ENCODE results near the gene GIPC1.

GIPC1 gene

DNA sequence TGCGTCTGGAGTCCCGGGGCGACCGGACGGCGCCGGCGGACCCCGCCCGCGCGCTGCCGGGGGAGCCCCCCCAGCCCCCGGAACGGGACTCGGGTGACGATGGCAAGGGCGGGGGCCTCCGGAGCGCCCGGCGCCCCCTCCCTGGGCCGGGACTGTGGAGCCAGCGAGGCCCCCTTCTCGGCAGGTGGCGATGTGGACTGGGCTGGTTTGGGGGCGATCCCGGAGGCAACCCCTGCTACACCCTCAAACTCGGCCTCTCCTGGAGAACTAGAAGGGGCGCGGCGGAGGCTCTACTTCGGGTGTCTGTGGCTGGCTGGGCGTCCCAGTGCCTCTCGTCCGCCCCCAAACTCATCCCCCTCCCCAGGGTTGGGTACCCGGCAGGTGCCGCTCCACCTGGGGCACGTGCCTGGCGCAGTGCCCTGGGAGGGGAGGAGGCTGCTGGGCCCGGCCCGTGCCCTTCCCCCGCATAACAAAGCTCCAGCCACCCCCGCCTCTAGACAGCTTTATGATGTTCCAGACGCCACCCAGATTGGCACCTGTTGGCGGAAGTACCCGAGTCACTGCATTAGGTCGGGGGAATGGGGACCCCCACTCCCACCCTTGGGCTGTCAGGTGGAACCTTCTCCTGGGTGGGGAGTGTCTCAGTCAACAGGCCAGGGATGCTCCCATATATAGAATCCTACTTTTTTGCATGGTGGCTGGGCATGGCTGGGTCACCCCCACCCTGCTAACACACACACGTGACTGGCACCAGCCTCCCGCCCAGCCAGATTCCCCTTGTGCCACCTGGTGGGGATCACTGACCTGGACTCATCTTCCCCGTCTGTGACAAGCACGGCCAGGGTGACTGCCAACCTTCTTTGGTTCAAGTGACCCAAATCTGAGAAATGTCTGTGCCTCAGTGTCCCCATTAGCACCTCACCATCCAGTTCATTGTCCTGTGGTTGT, 62.1 kb downstream of the GIPC1 start:
- H2BK5ac ChIP-seq (ENCODE audit: low read depth, low read length, poor library complexity, severe bottlenecking) = no peak overlapping the region
- WGBS = 17% methylated on average over 46 of the region's 52 CpGs
- peak overlapping the region; percentile 90 for H4K8ac ChIP-seq (ENCODE audit: low read length)
- DNase-seq = no peak
- H3K27ac ChIP-seq (ENCODE audit: low read length, poor library complexity, severe bottlenecking) = no peak overlapping the region
- H3K4ac ChIP-seq (ENCODE audit: low read depth in 1 of 2, low read length in 2 of 2) = peak overlapping the region; percentile 20 to 88
- H3K4me1 ChIP-seq (ENCODE audit: control insufficient read depth, insufficient read depth, low read depth, low read length) = peaks cover 28% of the 10 kb centered on the region
- H3K18ac ChIP-seq (ENCODE audit: low read depth in 1 of 2, low read length in 2 of 2) = peak overlapping the region; percentile 75 to 91
- peaks cover 3% of the 10 kb centered on the region in 2 experiments for H3K27me3 ChIP-seq (ENCODE audit: control insufficient read depth in 1 of 2, insufficient read depth in 1 of 2, low read length in 2 of 2)
- H3K9ac ChIP-seq (ENCODE audit: low read length) = peak overlapping the region; percentile 86
- peak overlapping the region; percentile 85 for H2BK15ac ChIP-seq (ENCODE audit: low read depth, poor library complexity, severe bottlenecking)
- H2BK12ac ChIP-seq (ENCODE audit: low read length in 2 of 2) = peak overlapping the region in 1 of 2 experiments; percentile 88
- peak overlapping the region in 1 of 2 experiments; percentile 70 for H3K23ac ChIP-seq (ENCODE audit: low read length in 2 of 2)
- H2BK120ac ChIP-seq (ENCODE audit: low read depth, low read length) = peak overlapping the region; percentile 59
- peaks cover 16% of the 10 kb centered on the region for H3K79me1 ChIP-seq (replicated peaks; ENCODE audit: low read length, poor library complexity, severe bottlenecking)
- H4K91ac ChIP-seq (ENCODE audit: low read length) = peak overlapping the region; percentile 57
- H3K4me3 ChIP-seq (ENCODE audit: insufficient read depth in 1 of 2, low read depth in 1 of 2, low read length in 2 of 2) = peak overlapping the region; percentile 88 to 89
- H2AK5ac ChIP-seq (ENCODE audit: low read length, severe bottlenecking) = no peak overlapping the region
- peak overlapping the region; percentile 43 for H2AFZ ChIP-seq (ENCODE audit: low read depth, low read length)
- H3K14ac ChIP-seq (ENCODE audit: low read length in 2 of 2) = peak overlapping the region; percentile 27 to 89
- peaks cover under 1 to 10% of the 10 kb centered on the region in 2 experiments for H3K36me3 ChIP-seq (ENCODE audit: control insufficient read depth in 1 of 2, insufficient read depth in 2 of 2, low read depth in 1 of 2, low read length in 2 of 2)
- H3K9me3 ChIP-seq (ENCODE audit: control insufficient read depth, low read length) = no peaks in the 10 kb centered on the region
- peak overlapping the region; percentile 91 for H3K4me2 ChIP-seq (ENCODE audit: low read length, poor library complexity, severe bottlenecking)

- Histone ChIP-seq H3K9ac (ENCODE audit: low read length) (peak within 1 kb of the TSS; percentile 86), H3K4ac (ENCODE audit: low read depth in 1 of 2, low read length in 2 of 2) (peak within 1 kb of the TSS; percentile 20 to 88), H3K14ac (ENCODE audit: low read length in 2 of 2) (peak within 1 kb of the TSS; percentile 27 to 89), H2BK15ac (ENCODE audit: low read depth, poor library complexity, severe bottlenecking) (peak within 1 kb of the TSS; percentile 85), H3K23ac (ENCODE audit: low read length in 2 of 2) (peak within 1 kb of the TSS in 1 of 2 experiments; percentile 70), H3K27me3 (ENCODE audit: control insufficient read depth in 1 of 2, insufficient read depth in 1 of 2, low read length in 2 of 2) (peaks cover 3 to 4% of the 10 kb centered on the region in 2 experiments), H2BK12ac (ENCODE audit: low read length in 2 of 2) (peak within 1 kb of the TSS in 1 of 2 experiments; percentile 88), H3K4me3 (ENCODE audit: insufficient read depth in 1 of 2, low read depth in 1 of 2, low read length in 2 of 2) (peak within 1 kb of the TSS; percentile 88 to 89), H3K18ac (ENCODE audit: low read depth in 1 of 2, low read length in 2 of 2) (peak within 1 kb of the TSS; percentile 75 to 91), H3K9me3 (ENCODE audit: control insufficient read depth, low read length) (no peaks in the 10 kb centered on the region), H3K79me1 (replicated peaks; ENCODE audit: low read length, poor library complexity, severe bottlenecking) (peaks cover 14% of the 10 kb centered on the region), H3K4me1 (ENCODE audit: control insufficient read depth, insufficient read depth, low read depth, low read length) (peaks cover 28% of the 10 kb centered on the region), H2AFZ (ENCODE audit: low read depth, low read length) (peak within 1 kb of the TSS; percentile 43), H2AK5ac (ENCODE audit: low read length, severe bottlenecking) (no peak within 1 kb of the TSS), H3K4me2 (ENCODE audit: low read length, poor library complexity, severe bottlenecking) (peak within 1 kb of the TSS; percentile 91), H3K36me3 (ENCODE audit: control insufficient read depth in 1 of 2, insufficient read depth in 2 of 2, low read depth in 1 of 2, low read length in 2 of 2) (peaks cover 0 to 10% of the 10 kb centered on the region in 2 experiments), H2BK120ac (ENCODE audit: low read depth, low read length) (peak within 1 kb of the TSS; percentile 59), H4K8ac (ENCODE audit: low read length) (peak within 1 kb of the TSS; percentile 92), H4K91ac (ENCODE audit: low read length) (peak within 1 kb of the TSS; percentile 57), H3K27ac (ENCODE audit: low read length, poor library complexity, severe bottlenecking) (no peak within 1 kb of the TSS), H2BK5ac (ENCODE audit: low read depth, low read length, poor library complexity, severe bottlenecking) (no peak within 1 kb of the TSS)
- WGBS = 30% methylated on average over 9 of the region's 85 CpGs
- no peak for DNase-seq
Measured at GRCh38 chr19:14432791-14433553, 63.0 kb downstream of the GIPC1 start, which contains the start of gene PKN1. Gene PKN1 (plus strand): TSS chr19:14433306. CDS start chr19:14433522, 216 bp downstream.

DNA sequence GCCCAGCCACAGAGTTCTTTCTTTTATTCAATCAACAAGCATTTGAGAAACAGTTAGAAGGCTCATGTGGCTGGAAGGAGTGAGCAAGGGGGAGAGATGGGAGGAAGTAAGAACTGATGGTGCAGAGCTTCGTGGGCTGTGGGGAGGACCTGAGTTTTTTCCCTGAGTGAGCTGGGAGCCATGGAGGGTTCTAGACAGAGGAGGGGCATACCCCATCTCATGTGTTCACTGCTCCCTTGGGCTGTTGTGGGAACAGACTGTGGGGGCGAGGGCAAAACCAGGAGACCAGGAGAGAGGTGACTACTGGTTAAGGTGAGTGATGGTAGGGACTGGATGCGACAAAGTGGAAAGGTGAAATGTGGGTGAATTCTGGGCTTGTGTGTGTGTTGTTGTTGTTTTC, 65.2 kb downstream of the GIPC1 start:
- Histone ChIP-seq H3K4me2 (ENCODE audit: low read length, poor library complexity, severe bottlenecking) (no peak overlapping the region), H3K9me3 (ENCODE audit: control insufficient read depth, low read length) (no peaks in the 10 kb centered on the region), H3K4ac (ENCODE audit: low read depth in 1 of 2, low read length in 2 of 2) (no peak overlapping the region), H2AK5ac (ENCODE audit: low read length, severe bottlenecking) (no peak overlapping the region), H2BK15ac (ENCODE audit: low read depth, poor library complexity, severe bottlenecking) (no peak overlapping the region), H3K36me3 (ENCODE audit: control insufficient read depth in 1 of 2, insufficient read depth in 2 of 2, low read depth in 1 of 2, low read length in 2 of 2) (no peaks in the 10 kb centered on the region), H3K14ac (ENCODE audit: low read length in 2 of 2) (no peak overlapping the region), H2BK12ac (ENCODE audit: low read length in 2 of 2) (no peak overlapping the region), H3K27ac (ENCODE audit: low read length, poor library complexity, severe bottlenecking) (no peak overlapping the region), H3K27me3 (ENCODE audit: control insufficient read depth in 1 of 2, insufficient read depth in 1 of 2, low read length in 2 of 2) (peaks cover 3 to 4% of the 10 kb centered on the region in 2 experiments), H2BK5ac (ENCODE audit: low read depth, low read length, poor library complexity, severe bottlenecking) (no peak overlapping the region), H4K8ac (ENCODE audit: low read length) (no peak overlapping the region), H3K4me3 (ENCODE audit: insufficient read depth in 1 of 2, low read depth in 1 of 2, low read length in 2 of 2) (no peak overlapping the region), H3K9ac (ENCODE audit: low read length) (no peak overlapping the region), H2AFZ (ENCODE audit: low read depth, low read length) (no peak overlapping the region), H2BK120ac (ENCODE audit: low read depth, low read length) (no peak overlapping the region), H3K18ac (ENCODE audit: low read depth in 1 of 2, low read length in 2 of 2) (no peak overlapping the region), H3K79me1 (replicated peaks; ENCODE audit: low read length, poor library complexity, severe bottlenecking) (peaks cover 7% of the 10 kb centered on the region), H4K91ac (ENCODE audit: low read length) (no peak overlapping the region), H3K23ac (ENCODE audit: low read length in 2 of 2) (no peak overlapping the region), H3K4me1 (ENCODE audit: control insufficient read depth, insufficient read depth, low read depth, low read length) (peaks cover 22% of the 10 kb centered on the region)
- WGBS = 85% methylated on average over 3 of the region's 3 CpGs
- no peak for DNase-seq
